ENCODE results near the gene PSTPIP1.

DNA sequence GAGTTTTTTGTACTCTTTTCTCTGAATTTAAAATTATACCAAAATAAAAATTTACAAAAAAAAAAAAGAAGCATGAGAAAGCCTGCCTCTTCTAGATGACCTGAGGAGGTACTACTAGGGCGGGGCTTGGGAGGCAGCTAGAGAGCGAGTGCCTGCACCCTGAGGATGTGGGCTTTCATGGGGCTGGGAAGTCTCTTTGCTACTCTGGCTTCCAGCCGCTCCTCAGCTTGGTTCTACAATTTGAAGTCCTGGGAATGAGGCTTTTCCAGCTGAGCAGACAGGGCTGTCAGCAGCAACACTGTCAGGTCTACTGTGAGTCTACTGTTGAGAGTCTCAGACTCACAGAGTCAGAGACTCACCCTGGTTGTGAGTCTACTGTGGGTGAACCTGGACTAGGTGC is 8.2 kb upstream of the PSTPIP1 start:
- TF ChIP-seq, protein P1, sequence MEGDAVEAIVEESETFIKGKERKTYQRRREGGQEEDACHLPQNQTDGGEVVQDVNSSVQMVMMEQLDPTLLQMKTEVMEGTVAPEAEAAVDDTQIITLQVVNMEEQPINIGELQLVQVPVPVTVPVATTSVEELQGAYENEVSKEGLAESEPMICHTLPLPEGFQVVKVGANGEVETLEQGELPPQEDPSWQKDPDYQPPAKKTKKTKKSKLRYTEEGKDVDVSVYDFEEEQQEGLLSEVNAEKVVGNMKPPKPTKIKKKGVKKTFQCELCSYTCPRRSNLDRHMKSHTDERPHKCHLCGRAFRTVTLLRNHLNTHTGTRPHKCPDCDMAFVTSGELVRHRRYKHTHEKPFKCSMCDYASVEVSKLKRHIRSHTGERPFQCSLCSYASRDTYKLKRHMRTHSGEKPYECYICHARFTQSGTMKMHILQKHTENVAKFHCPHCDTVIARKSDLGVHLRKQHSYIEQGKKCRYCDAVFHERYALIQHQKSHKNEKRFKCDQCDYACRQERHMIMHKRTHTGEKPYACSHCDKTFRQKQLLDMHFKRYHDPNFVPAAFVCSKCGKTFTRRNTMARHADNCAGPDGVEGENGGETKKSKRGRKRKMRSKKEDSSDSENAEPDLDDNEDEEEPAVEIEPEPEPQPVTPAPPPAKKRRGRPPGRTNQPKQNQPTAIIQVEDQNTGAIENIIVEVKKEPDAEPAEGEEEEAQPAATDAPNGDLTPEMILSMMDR (IDR thresholded peaks at IDR 0.05) = no peak
- TF ChIP-seq ZFX (IDR thresholded peaks at IDR 0.05; ENCODE audit: borderline replicate concordance) = no peak
